Hindlimb muscle (tissue), 1 donor: ENCODE results near the gene EN1. TPM values are rescaled to one million over a fixed set of nuclear protein-coding genes. Genes with fewer than 3 reads are reported as not detected.

ENCODE experiments used
- DNase-seq: peaks from one replicate; pipeline ENCODE4 v3.0.0-alpha.2; 2013
- polyA plus RNA-seq: library from polyadenylated mRNA; unstranded; fragments of 120-200 nt; gene quantifications from one replicate; pipeline ENCODE4 v1.2.1, GENCODE V29; 2013; ENCODE audit not compliant: insufficient read length

EN1 gene
- polyA plus RNA-seq, 1 donor, result 8.3 TPM

- DNase-seq, result no peak
These were observed 4.6 kb downstream of the EN1 start for GRCh38 chr2:118842661-118843482.

GRCh38 chr2:118841828-118842461, 5.5 kb downstream of the EN1 start:
- DNase-seq, result no peak

- no peak for DNase-seq
These were observed 6.0 kb downstream of the EN1 start for GRCh38 chr2:118841450-118841827.

GRCh38 chr2:118838741-118839455, 8.6 kb downstream of the EN1 start:
- no peak for DNase-seq

- no peak for DNase-seq
These were observed 9.8 kb downstream of the EN1 start for GRCh38 chr2:118837621-118838020.

GRCh38 chr2:118837067-118837466, 10.4 kb downstream of the EN1 start:
- DNase-seq, result no peak

GRCh38 chr2:118836411-118836930, 11.0 kb downstream of the EN1 start:
- DNase-seq, result no peak

GRCh38 chr2:118835746-118836410, 11.6 kb downstream of the EN1 start:
- DNase-seq, result no peak

- DNase-seq, result no peak
These were observed 12.3 kb downstream of the EN1 start for GRCh38 chr2:118834901-118835745.

GRCh38 chr2:118834440-118834810, 13.0 kb downstream of the EN1 start:
- DNase-seq, result no peak

- no peak for DNase-seq
These were observed 13.6 kb downstream of the EN1 start for GRCh38 chr2:118833716-118834439.

- DNase-seq, result no peak
These were observed 14.4 kb downstream of the EN1 start for GRCh38 chr2:118832791-118833715.

- DNase-seq, result no peak
These were observed 15.2 kb downstream of the EN1 start for GRCh38 chr2:118832071-118832790.

GRCh38 chr2:118830881-118831280, 16.6 kb downstream of the EN1 start:
- DNase-seq, result no peak

- no peak for DNase-seq
These were observed 17.3 kb downstream of the EN1 start for GRCh38 chr2:118830118-118830517.

GRCh38 chr2:118826093-118826492, 21.4 kb downstream of the EN1 start:
- no peak for DNase-seq

- DNase-seq, result no peak
These were observed 23.8 kb downstream of the EN1 start for GRCh38 chr2:118823633-118824032.

- DNase-seq, result no peak
These were observed 24.9 kb downstream of the EN1 start for GRCh38 chr2:118822572-118822971.

GRCh38 chr2:118822015-118822414, 25.4 kb downstream of the EN1 start:
- no peak for DNase-seq
